Stimulated activated naive CD4-positive, alpha-beta T cell (primary cell): Measurements from ENCODE around the gene COA8.

Source experiments
- DNase-seq, 6 experiments: peaks; one replicate each; lab custom pipeline; 2025; lab: John Stamatoyannopoulos, UW

COA8 gene

DNA sequence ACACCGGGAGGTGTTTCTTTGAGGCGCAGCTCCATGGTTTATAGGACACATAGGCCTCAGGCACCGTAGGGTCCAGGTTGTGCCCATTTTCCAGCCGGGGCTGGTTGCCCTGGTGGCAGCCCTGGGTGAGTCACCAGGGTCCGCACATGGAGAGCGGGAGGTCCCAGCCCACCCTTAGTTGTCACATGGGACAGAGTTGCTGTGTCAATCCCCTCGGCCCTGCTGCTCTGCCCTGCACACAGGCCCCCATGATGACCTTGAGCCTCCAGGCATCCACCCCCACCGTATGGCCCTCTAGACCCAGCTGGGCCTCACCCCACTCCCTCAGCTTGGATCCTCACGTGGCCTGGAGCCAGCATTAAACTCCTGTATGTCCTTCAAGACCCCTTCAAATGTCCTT lies 26.1 kb upstream of the COA8 start:
- DNase-seq = no peak

DNA sequence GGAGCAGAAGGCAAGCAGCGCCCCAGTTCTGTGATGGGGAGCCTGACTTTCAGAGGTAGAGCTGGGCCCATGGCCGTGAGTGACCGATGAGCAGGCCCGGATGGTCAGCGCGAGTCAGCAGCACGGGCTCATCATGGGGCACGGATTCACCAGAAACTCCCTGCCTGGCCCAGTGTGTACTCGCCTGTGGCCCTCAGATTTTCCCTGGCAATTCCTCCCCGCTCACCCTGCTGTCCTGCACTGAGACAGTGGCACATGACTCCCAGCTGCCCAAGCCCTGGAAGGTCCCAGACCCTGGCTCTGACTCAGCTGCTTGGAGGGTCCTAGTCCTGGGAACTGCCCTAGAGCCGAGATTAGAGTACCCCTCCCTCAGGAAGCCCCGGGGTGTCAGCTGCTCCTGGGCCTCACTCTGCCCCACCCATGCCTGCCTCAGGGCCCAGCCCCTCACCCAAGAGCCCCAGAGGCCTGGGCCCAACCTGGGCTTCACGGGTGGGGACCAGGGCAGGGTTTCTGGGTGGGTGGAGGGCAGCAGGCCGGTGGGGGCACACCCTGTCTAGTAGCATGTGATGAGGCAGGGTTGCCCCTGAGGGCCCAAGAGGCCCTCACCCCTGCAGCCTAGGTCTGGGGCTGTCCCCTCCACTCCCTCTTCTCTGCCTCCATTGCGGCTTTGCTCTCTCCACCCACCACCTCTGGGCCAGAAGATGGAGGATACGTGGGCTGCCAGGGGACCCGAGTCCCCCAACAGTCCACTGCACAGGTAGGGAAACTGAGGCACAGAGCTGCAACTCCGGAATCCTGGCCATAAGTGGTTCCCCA lies 25.4 kb upstream of the COA8 start:
- DNase-seq = no peak

DNA sequence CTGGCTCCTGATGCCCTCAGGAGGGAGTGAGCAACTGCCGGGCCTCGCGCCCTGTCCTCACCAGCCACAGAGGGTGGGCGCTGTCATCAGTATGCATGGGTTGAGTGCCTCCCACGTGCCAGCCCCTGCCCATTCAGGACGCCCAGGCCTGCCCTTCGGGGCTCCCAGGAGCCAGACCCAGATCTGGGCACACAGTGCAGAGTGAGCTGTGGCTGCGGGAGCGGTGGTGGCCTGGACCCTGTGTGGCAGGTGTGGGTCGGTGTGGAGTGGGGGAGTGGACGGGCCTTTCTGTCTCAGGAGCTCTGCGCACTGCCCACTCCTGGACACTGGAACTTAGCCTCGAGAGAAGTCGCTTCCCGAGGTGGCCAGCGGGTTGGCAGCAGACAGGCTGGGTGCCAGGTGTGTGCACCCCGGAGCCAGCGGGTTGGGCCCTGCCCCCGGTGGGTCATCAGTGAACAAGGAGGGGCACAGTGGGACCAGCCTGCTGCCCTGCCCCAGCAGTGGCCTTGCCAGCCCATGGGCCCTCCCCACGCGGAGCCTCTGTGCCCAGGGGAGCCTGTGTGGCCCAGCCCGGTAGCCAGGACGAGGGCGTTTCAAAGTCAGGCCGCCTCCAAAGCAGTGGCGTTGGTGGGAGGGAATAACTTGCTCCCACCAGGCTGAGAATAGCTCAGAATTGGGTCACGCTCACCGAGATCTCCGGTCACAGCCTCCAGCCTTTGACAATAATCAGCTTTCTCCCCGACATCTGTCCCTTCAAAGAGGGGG lies 24.3 kb upstream of the COA8 start:
- DNase-seq = no peak

DNA sequence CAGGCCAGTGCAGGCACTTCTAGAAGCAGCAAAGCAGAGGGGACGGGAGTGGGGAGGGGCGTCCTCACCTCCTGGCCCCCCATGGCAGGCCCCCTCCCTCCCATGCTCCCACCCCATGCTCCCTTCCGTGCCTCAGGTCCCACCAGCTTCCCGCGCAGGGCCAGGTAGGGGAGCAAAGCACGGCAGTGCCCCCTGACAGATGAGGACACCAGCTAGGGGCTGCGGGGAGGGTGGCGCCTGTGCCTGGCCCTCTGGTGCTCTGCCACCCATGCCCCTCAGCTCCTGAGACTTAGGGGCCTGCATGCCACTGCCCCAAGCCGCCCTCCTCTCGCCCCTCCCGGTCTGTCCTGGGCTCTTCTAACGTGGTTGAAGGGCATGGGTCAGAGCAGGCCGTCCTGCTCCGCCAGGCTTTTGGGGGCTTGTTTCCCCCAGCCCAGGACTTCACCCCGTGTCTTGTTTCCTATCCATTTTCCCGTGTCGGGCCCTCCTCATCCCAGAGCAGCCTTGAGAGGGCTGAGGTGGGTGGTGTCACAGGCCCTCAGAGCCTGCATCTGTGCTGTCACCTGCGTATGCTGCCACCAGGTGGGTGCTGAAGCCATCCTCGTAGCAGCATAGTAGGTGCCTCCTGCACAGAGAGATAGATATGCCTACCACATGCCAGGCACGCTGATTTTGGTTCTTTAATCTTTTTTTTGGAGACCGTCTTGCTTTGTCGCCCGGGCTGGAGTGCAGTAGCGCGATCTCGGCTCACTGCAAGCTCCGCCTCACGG lies 23.5 kb upstream of the COA8 start:
- no peak for DNase-seq

DNA sequence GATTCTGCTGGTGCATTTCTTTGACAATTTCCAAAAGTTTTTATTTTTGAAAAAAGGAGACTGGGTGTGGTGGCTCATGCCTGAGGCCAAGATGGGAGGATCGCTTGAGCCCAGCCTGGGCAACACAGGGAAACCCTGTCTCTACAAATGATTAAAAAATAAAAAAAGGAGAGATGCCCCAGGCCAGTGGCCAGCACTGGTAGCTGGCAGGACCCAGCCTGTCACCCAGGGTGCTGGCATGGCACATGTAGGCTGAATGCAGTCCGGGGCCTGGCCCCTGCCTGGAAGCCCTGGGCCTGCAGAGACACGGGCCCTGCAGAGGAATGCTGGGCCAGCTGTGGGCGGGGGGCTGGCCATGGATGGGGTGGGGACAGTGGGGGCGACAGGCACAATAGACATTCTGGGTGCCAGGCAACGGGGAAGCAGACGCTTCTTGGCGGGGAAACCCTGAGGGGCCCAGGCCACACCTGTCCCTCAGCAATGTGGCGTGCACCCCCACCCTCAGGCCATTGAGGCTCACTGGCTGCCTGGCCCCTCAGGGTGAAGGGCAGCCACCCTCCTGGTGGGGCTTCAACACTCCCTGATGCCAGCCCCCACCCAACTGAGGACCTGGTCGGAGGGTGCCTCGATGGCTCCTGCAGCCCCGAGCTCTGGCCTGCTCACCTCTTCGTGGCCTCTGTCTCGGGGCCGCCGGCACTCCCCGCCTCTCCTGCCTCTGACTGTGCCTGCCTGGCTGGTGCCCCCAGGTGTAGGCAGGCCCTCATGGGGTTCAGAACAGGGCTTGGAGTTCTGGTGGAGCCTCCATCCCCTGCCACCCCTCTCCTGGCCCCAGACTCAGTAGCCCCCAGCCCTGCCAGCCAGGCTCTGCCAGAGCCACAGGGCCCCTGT lies 21.7 kb upstream of the COA8 start:
- DNase-seq = no peak

DNA sequence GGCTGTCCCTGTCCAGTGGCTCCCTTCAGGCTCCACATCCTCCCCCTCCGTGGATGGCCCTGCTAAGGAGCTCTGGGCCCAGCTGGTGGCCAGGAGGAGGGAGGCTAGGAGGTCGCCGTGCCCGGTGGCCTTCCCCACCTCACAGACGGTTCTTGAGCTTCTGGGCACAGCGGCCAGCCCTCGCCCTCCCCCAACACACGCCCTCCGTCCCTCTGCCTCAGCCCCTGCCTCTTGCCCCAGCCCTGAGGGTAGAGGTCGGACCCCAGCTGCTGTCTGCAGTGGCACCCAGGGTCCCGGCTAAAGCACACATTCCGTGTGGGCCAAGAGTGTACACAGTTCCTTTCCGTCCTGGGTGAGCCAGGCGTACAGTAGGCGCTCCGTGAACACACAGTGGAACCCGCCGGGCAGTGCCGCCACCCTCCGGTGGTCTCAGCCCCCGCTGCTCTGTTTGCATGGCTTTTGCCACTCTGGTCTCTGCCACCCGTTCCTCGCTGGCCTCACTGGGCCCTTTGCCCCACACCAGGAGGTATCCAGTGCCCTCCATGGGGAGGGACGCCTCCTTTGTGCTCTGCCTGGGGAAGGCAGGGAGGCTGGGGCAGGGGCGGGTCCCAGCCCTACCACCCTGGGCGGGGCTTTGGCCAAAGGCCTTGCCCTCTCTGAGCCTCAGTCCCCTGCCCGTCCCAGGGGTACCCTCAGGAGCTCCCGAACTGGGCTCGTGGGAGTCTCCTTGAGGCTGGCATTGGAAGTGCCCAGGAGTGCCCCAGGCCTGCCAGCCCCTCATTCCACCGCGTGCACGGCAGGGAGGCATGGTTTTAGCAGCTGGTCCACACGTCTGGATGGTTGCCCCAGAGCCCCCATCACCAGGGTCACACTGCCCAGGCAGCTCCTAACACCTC lies 20.8 kb upstream of the COA8 start:
- DNase-seq = no peak

DNA sequence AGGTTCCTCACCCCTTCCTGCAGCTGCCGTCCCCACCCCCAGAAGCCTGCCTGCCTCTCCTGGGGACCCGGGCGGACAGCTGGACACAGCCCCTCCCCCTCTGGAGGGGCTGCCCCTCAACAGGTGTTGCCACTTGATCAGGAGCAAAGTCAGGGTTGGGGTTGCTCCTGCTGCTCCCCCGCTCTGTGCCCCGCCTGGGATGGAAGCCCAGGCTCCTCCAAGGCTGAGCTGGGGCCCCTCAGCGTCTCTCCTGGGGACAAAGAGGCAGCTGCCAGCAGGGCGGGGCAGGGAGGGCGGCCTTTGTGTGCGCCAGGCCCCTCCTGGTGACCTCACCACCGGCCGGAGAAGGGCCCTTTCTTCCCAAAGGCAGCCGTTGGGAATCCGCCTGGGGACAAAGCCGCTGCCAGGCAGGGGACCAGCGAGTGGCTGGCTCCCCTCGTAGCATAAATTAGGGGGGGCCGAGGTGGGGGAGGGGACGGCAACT lies 20.1 kb upstream of the COA8 start:
- DNase-seq = no peak

DNA sequence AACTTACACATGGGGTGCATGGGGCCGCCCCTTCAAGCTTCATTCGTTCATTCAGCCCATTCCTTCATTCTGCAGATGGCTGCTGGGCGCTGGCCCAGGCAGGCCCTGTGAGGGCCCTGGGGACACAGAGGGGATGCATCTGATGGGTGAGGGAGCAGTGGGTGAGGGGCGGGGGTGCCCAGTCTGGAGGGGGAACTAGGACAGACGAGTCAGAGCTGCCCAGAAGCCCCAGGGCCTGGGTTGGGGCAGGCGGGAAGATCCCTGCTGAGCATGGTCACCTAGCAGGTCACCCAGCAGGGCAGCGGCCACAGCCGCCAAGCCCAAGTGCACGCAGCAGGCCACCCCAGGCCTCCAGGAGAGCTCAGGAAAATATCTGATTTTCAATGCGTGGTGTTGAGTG lies 19.6 kb upstream of the COA8 start:
- no peak for DNase-seq

DNA sequence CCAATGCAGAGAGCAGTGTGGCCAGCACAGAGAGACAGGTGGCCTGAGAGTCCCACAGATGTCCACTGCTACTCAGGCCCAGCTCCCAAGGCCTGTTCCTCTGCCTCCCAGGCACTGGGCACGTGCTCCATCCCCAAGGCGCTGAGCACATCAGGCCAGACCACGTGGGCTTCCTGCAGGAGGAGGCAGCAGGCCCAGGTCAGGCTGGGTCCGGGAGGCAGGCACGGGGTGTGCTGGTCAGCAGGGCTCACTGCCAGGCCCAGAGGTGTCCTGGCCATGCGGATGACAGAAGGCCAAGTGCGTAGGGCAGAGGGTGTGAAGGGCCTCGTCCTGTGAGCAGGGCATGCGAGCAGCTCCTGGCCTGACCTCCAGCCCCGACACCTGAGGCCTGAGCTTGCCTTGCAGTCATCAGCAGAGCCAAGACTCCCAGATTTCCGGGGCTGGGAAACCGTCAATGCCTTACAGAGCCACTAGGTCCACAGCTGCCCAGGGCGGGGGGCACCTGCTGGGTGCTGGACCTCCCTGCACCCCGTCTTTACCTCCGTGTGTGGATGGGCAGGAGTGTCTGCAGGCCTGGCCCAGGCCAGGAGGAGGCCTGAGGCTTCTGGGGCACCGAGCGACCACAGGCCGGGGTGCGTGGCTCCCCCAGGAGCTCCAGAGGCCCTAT lies 18.9 kb upstream of the COA8 start:
- DNase-seq = no peak

DNA sequence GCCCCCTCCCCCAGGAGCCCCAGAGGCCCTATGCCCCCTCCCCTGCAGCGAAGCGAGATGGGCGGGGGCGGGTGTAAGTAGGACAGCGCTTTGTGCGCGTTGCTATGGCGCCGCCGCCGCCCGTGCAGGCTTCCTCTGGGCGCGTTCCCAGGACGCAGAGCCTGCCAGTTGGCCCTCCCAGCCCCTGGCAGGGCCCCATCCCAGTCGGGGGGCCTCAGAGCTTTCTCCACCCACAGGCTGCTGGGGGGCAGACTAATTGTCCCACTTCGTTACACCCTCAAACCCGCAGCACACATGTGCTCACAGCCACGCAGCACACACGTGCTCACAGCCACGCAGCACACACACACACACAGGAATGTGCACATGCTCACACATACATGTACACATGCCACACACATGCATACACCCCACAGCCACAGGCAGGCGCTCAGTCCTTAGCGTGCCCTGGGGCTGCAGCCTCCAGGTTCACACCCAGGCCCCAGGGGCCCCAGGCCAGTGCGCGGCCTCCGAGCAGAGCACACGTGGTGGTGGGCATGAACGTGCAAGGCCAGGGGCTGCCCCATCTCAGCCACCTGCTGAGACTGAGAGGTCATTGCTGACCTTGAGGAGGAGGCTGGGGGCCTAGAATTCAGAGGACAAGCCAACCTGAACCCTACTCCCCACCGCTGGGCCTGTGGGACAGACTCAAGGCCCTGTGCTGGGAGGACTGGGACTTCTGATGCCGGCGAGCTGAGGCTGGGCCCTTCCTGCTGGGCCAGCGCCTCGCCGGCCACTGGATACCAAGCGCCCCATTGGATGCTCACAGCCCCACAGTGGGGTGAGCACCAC lies 18.2 kb upstream of the COA8 start:
- no peak for DNase-seq

DNA sequence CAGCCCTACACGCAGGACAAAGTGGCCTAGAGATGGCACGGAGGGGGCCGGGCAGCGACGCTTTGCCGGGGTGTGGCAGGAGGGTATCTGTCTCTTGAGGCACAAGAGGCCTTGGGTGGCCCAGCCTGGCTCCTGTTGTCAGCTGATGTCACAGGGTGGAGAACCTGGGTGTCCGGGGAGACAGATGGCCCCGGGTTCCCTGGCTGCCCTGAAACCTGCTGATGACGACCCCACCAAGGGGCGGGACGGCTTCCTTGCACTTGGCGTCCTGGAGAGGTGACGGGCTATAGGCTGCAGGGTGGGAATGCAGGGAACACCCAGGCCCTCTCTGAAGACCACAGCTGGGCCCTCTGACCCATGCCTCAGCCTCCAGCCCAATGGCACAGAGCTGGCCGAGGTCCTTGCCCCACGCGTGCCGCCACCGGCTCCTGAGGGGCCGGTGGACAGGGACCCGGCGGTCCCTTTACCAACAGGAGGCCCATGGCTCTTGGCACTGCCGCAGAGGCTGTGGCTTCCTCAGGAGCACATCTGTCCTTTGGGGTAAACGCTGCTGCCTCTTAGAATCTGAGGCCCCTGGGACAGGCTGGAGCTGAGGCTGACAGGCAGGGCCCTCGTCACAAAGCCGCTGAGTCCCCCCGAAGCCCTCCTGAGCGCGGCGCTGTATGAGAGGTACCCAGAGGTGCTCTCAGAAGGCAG lies 17.4 kb upstream of the COA8 start:
- DNase-seq = no peak

DNA sequence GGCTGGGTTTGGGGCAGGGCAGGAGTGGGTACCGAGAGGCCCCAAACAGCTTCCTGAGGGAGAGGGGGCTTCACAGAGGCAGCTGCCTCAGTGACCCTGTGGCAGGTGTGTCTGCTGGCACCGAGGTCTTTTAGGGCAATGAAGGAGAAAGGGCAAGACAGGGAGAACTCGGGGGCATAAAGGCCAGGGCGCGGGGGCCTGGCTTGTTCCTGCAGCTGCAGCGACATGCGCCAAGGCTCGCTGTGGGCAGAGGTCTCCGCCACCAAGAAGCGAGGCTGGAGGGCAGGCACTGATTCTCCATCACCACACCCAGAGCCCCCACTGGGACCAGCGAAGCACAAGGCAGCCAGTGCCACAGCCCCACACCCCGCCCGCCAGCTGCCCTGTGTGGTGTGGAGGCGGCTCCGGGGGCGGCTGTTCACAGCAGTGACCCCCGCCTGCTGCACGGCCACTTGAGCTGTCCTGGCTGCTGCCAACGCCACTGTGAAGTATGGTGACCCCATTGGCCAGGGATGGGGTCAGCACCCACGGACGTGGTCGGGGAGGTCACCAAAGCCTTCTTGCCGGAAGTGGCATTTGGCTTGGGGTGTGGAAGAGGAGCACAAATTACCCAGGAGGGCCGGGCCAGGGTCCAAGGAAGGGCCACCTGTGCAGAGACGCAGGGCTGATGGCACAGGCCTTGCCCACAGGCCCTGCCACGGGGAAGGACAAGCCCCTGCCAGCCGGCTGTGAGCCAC lies 16.7 kb upstream of the COA8 start:
- DNase-seq = no peak

DNA sequence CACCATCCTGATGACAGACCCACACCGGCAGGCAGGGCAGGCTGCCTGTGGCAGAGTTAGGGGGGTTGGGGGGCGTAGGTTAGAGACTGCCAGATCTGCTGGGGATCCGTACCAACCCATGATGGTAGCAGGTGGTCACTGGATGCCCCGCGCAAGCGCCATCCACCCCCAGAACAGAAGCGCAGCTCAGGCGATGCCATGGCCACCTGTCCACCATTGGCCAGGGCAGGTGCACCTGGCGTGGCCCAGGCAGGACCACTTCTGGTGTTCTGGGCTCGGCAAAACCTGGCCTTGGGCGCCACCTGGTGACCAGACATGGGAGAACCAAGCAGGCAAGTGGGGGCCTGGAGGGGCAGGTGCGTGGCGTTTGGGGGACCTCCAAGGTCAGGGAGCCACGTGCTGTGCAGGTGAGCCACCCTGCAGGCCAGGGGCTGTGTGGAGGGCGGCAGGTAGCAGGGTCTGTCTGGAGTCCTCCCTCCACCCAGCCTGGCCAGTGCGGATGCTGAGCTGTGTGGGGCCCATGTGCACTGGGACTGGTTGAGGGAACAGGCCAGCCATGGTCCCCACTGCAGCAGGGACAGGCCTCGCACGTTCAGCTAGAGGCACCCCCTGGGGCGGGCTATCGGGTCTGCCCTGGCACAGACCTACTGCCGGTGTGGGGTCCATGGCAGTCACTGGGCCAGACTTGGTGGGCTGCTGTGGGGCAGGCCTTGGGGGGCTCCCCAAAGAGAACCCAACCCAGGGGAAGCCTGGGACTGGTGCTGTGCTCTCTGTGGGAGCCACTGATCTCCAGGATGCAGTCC lies 15.9 kb upstream of the COA8 start:
- peak; percentile 44 to 77 (median 74) for DNase-seq

DNA sequence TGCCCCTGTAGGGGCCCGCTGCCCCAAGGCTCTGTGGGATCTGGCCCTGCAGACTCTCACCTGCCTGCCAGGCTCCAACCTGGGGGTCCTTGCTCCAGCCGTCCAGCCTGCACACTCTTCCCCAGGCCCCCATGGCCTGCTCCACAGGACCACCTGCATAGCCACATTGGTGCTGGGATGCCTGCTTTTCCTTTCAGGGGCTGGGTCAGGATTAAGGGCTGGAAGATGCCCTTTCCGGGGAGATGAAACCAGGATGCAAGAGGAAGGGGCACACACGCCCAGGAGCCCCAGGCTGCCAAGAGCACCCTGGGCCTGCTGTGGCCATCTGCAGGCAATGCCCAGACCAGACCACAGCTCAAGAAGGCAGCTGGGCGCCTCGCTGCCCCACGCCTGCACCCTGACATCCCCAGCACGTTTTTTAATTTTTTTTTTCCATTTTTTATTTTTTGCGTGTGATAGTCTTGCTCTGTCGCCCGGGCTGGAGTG lies 15.3 kb upstream of the COA8 start:
- DNase-seq = no peak

DNA sequence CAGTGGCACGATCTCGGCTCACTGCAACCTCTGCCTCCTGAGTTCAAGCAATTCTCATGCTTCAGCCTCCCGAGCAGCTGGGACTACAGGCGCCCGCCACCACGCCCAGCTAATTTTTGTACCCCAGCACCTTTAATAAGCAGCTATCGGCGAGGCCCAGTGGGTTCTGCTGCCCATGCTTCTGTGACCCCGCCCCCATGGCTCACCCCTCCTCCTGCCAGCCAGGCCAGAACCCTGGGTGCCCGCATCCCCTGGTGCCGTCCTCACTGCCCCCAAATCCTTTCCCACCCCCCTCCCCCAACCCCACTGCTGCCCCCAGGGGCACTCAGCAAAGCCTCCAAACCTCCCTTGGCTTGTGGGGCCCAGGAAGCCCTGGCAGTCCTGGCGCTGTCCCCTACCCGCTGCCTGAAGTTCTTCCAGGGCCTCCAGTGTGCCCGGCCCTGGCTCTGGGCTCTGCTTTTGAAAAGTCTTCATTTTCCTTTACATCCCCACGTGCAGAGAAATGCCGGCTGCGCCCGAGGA lies 14.8 kb upstream of the COA8 start:
- DNase-seq = no peak
